H1 (cell line): ENCODE data around the gene NR2F2. TPM values are rescaled to one million over a fixed set of nuclear protein-coding genes. Genes with fewer than 3 reads are reported as not detected.

Experiments used
- EP300 ChIP-seq, 2 experiments: IDR thresholded peaks; 1 replicate in 1 of 2; 2 replicates in 1 of 2; pipeline ENCODE4 v1.6.1; 2011 to 2012; ENCODE audit warnings: low read depth in 2 of 2, low read length in 2 of 2, mild to moderate bottlenecking in 2 of 2, borderline replicate concordance in 1 of 2, inconsistent platforms in 1 of 2, moderate library complexity in 1 of 2
- KDM4A ChIP-seq: IDR thresholded peaks from one replicate; pipeline ENCODE4 v1.7.1; 2012; ENCODE audit warnings: low read depth, mild to moderate bottlenecking, moderate library complexity, low read length, inconsistent platforms; ENCODE audit not compliant: severe bottlenecking
- RXRA ChIP-seq: IDR thresholded peaks from 2 replicates; pipeline ENCODE4 v1.6.1; 2011; ENCODE audit warnings: low read depth, mild to moderate bottlenecking, low read length, moderate library complexity; ENCODE audit not compliant: insufficient read depth
- SRF ChIP-seq: IDR thresholded peaks from 2 replicates; pipeline ENCODE4 v1.6.1; 2011; ENCODE audit warnings: mild to moderate bottlenecking, low read depth, low read length, moderate library complexity
- polyA plus RNA-seq, 7 experiments: library from polyadenylated mRNA; depleted of rRNA in 3 of 7; stranded (reverse) in 5 of 7; unstranded in 2 of 7; fragments of >200 nt in 5 of 7; fragments of 200-250 nt in 2 of 7; gene quantifications; 1 replicate in 5 of 7; 2 replicates in 1 of 7; 4 replicates in 1 of 7; pipeline versions ENCODE4 v1.2.1 to v1.2.3, GENCODE V29; 2011 to 2013; ENCODE audit warnings: missing spikeins in 2 of 7, mixed read lengths in 2 of 7
- total RNA-seq: library from RNA; stranded (reverse); fragmentation: NEBNext Ultra II Directional; extraction: Animal tissue kit (Norgen Biotek cat#: 25700); gene quantifications from 2 replicates; pipeline ENCODE4 v1.2.1, GENCODE V29; 2021
- TF ChIP-seq, protein P1 (sequence below): fragments of 300-600 bp; sonication (generic); IDR thresholded peaks from 2 replicates; pipeline ENCODE4 v1.7.1; 2012; ENCODE audit warnings: low read length, moderate library complexity, mild to moderate bottlenecking, inconsistent platforms; ENCODE audit not compliant: insufficient replicate concordance

Gene NR2F2
- total and polyA plus RNA-seq, 2 of the 8 experiments (the other 6 are each of a cell fraction or from before 2014, with no cell fraction given) = 0.03 TPM; not detected in 1

DNA sequence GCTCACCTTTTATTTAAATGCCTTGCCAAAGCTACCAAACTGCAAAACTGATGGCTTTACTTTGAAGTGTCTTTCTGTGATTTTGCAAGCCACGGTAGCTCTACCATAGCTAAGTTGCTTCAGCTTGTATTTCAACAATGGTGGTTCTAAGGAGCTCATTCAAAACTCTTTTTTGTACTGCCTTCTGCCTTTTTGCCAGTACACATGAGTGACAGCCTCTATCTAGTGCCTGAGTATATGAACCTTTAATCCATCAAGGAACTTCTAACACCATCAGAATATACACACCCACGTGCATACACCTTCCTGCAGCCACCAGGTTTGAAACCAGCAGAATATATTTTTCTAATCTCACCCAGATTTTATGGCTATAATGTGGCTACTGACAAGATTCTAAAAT, 10.4 kb upstream of the NR2F2 start (continued):
- TF ChIP-seq, protein P1, sequence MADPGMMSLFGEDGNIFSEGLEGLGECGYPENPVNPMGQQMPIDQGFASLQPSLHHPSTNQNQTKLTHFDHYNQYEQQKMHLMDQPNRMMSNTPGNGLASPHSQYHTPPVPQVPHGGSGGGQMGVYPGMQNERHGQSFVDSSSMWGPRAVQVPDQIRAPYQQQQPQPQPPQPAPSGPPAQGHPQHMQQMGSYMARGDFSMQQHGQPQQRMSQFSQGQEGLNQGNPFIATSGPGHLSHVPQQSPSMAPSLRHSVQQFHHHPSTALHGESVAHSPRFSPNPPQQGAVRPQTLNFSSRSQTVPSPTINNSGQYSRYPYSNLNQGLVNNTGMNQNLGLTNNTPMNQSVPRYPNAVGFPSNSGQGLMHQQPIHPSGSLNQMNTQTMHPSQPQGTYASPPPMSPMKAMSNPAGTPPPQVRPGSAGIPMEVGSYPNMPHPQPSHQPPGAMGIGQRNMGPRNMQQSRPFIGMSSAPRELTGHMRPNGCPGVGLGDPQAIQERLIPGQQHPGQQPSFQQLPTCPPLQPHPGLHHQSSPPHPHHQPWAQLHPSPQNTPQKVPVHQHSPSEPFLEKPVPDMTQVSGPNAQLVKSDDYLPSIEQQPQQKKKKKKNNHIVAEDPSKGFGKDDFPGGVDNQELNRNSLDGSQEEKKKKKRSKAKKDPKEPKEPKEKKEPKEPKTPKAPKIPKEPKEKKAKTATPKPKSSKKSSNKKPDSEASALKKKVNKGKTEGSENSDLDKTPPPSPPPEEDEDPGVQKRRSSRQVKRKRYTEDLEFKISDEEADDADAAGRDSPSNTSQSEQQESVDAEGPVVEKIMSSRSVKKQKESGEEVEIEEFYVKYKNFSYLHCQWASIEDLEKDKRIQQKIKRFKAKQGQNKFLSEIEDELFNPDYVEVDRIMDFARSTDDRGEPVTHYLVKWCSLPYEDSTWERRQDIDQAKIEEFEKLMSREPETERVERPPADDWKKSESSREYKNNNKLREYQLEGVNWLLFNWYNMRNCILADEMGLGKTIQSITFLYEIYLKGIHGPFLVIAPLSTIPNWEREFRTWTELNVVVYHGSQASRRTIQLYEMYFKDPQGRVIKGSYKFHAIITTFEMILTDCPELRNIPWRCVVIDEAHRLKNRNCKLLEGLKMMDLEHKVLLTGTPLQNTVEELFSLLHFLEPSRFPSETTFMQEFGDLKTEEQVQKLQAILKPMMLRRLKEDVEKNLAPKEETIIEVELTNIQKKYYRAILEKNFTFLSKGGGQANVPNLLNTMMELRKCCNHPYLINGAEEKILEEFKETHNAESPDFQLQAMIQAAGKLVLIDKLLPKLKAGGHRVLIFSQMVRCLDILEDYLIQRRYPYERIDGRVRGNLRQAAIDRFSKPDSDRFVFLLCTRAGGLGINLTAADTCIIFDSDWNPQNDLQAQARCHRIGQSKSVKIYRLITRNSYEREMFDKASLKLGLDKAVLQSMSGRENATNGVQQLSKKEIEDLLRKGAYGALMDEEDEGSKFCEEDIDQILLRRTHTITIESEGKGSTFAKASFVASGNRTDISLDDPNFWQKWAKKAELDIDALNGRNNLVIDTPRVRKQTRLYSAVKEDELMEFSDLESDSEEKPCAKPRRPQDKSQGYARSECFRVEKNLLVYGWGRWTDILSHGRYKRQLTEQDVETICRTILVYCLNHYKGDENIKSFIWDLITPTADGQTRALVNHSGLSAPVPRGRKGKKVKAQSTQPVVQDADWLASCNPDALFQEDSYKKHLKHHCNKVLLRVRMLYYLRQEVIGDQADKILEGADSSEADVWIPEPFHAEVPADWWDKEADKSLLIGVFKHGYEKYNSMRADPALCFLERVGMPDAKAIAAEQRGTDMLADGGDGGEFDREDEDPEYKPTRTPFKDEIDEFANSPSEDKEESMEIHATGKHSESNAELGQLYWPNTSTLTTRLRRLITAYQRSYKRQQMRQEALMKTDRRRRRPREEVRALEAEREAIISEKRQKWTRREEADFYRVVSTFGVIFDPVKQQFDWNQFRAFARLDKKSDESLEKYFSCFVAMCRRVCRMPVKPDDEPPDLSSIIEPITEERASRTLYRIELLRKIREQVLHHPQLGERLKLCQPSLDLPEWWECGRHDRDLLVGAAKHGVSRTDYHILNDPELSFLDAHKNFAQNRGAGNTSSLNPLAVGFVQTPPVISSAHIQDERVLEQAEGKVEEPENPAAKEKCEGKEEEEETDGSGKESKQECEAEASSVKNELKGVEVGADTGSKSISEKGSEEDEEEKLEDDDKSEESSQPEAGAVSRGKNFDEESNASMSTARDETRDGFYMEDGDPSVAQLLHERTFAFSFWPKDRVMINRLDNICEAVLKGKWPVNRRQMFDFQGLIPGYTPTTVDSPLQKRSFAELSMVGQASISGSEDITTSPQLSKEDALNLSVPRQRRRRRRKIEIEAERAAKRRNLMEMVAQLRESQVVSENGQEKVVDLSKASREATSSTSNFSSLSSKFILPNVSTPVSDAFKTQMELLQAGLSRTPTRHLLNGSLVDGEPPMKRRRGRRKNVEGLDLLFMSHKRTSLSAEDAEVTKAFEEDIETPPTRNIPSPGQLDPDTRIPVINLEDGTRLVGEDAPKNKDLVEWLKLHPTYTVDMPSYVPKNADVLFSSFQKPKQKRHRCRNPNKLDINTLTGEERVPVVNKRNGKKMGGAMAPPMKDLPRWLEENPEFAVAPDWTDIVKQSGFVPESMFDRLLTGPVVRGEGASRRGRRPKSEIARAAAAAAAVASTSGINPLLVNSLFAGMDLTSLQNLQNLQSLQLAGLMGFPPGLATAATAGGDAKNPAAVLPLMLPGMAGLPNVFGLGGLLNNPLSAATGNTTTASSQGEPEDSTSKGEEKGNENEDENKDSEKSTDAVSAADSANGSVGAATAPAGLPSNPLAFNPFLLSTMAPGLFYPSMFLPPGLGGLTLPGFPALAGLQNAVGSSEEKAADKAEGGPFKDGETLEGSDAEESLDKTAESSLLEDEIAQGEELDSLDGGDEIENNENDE = no peak
- TF ChIP-seq EP300 (IDR thresholded peaks at IDR 0.05; ENCODE audit: borderline replicate concordance in 1 of 2, low read depth in 2 of 2, low read length in 2 of 2) (no peak), RXRA (no peak), SRF (no peak), KDM4A (no peak)
